ENCODE data around the gene TGFBR2.
"Not testable (repeated sequence)": the region's sequence is repeated elsewhere in the genome, so short reads cannot be mapped to it uniquely, and the experiment has no call there.

TGFBR2 gene

GRCh38 chr3:30615615-30616346 lies 9.4 kb downstream of the TGFBR2 start:
- no peak for DNase-seq
- in situ Hi-C loops (cut with MboI; ENCODE audit: low pct_unique_long_range_greater_than_20kb, low sequenced_read_pairs) = no loop called here

- in situ Hi-C loops (cut with MboI; ENCODE audit: low pct_unique_long_range_greater_than_20kb, low sequenced_read_pairs) = no loop called here
- no peak for DNase-seq
Observed at GRCh38 chr3:30616347-30617027, 10.1 kb downstream of the TGFBR2 start.

- in situ Hi-C loops (cut with MboI; ENCODE audit: low pct_unique_long_range_greater_than_20kb, low sequenced_read_pairs) = no loop called here
- DNase-seq = no peak
Observed at GRCh38 chr3:30617069-30617468, 10.7 kb downstream of the TGFBR2 start.

GRCh38 chr3:30617653-30618052 lies 11.3 kb downstream of the TGFBR2 start:
- no peak for DNase-seq
- in situ Hi-C loops (cut with MboI; ENCODE audit: low pct_unique_long_range_greater_than_20kb, low sequenced_read_pairs) = no loop called here

- no peak for DNase-seq
- in situ Hi-C loops (cut with MboI; ENCODE audit: low pct_unique_long_range_greater_than_20kb, low sequenced_read_pairs) = no loop called here
Observed at GRCh38 chr3:30618526-30618925, 12.1 kb downstream of the TGFBR2 start.

GRCh38 chr3:30619318-30619717 lies 12.9 kb downstream of the TGFBR2 start:
- in situ Hi-C loops (cut with MboI; ENCODE audit: low pct_unique_long_range_greater_than_20kb, low sequenced_read_pairs) = no loop called here
- no peak for DNase-seq

GRCh38 chr3:30620402-30621360 lies 14.3 kb downstream of the TGFBR2 start:
- DNase-seq = no peak
- in situ Hi-C loops (cut with MboI; ENCODE audit: low pct_unique_long_range_greater_than_20kb, low sequenced_read_pairs) = no loop called here

GRCh38 chr3:30621576-30621975 lies 15.2 kb downstream of the TGFBR2 start:
- no peak for DNase-seq
- in situ Hi-C loops (cut with MboI; ENCODE audit: low pct_unique_long_range_greater_than_20kb, low sequenced_read_pairs) = no loop called here

GRCh38 chr3:30622047-30622545 lies 15.7 kb downstream of the TGFBR2 start:
- in situ Hi-C loops (cut with MboI; ENCODE audit: low pct_unique_long_range_greater_than_20kb, low sequenced_read_pairs) = no loop called here

GRCh38 chr3:30622790-30623189 lies 16.4 kb downstream of the TGFBR2 start:
- DNase-seq = no peak
- in situ Hi-C loops (cut with MboI; ENCODE audit: low pct_unique_long_range_greater_than_20kb, low sequenced_read_pairs) = no loop called here

More at GRCh38 chr3:30622047-30622545, 15.7 kb downstream of the TGFBR2 start:
- no peak for DNase-seq

- in situ Hi-C loops (cut with MboI; ENCODE audit: low pct_unique_long_range_greater_than_20kb, low sequenced_read_pairs) = no loop called here
- no peak for DNase-seq
Observed at GRCh38 chr3:30623351-30623750, 16.9 kb downstream of the TGFBR2 start.

GRCh38 chr3:30624480-30624879 lies 18.1 kb downstream of the TGFBR2 start:
- in situ Hi-C loops (cut with MboI; ENCODE audit: low pct_unique_long_range_greater_than_20kb, low sequenced_read_pairs) = not testable (repeated sequence)

GRCh38 chr3:30625541-30626438 lies 19.4 kb downstream of the TGFBR2 start:
- DNase-seq = no peak
- in situ Hi-C loops (cut with MboI; ENCODE audit: low pct_unique_long_range_greater_than_20kb, low sequenced_read_pairs) = no loop called here

More at GRCh38 chr3:30624480-30624879, 18.1 kb downstream of the TGFBR2 start:
- DNase-seq = not testable (repeated sequence)

GRCh38 chr3:30626443-30627180 lies 20.2 kb downstream of the TGFBR2 start:
- in situ Hi-C loops (cut with MboI; ENCODE audit: low pct_unique_long_range_greater_than_20kb, low sequenced_read_pairs) = no loop called here

GRCh38 chr3:30628205-30628900 lies 22.0 kb downstream of the TGFBR2 start:
- no peak for DNase-seq
- in situ Hi-C loops (cut with MboI; ENCODE audit: low pct_unique_long_range_greater_than_20kb, low sequenced_read_pairs) = no loop called here

More at GRCh38 chr3:30626443-30627180, 20.2 kb downstream of the TGFBR2 start:
- no peak for DNase-seq

- in situ Hi-C loops (cut with MboI; ENCODE audit: low pct_unique_long_range_greater_than_20kb, low sequenced_read_pairs) = no loop called here
- DNase-seq = peak; percentile 68
Observed at GRCh38 chr3:30628901-30629590, 22.6 kb downstream of the TGFBR2 start.

- in situ Hi-C loops (cut with MboI; ENCODE audit: low pct_unique_long_range_greater_than_20kb, low sequenced_read_pairs) = no loop called here
- no peak for DNase-seq
Observed at GRCh38 chr3:30629746-30630145, 23.3 kb downstream of the TGFBR2 start.

Data from KBM-7 (cell line).